HL-60 (cell line): ENCODE measurements around the gene CCER1.

ENCODE experiments used
- DNase-seq, 2 experiments: peaks; one replicate each; pipeline ENCODE4 v3.0.0-alpha.2; 2010 to 2020; ENCODE audit warnings: low read depth in 1 of 2, low spot score in 1 of 2
- H3K27ac ChIP-seq: fragments of 250-450 bp; sonication (Bioruptor Pico); replicated peaks from 2 replicates; pipeline ENCODE4 v1.5.1; 2020; ENCODE audit warnings: mild to moderate bottlenecking, moderate library complexity
- H3K27me3 ChIP-seq: fragments of 250-450 bp; sonication (Bioruptor Pico); 2 replicates; pipeline ENCODE4 v1.5.1; 2021; ENCODE audit warnings: mild to moderate bottlenecking, moderate library complexity; ENCODE audit not compliant: insufficient read depth, poor library complexity, severe bottlenecking
- H3K4me3 ChIP-seq: replicated peaks from 2 replicates; pipeline ENCODE4 v1.5.1; 2011; ENCODE audit warnings: mild to moderate bottlenecking, control low read depth, low read length; ENCODE audit not compliant: insufficient read depth
- CTCF ChIP-seq: IDR thresholded peaks from one replicate; pipeline ENCODE4 v1.5.1; 2011; ENCODE audit warnings: low read length, control low read depth, inconsistent platforms; ENCODE audit not compliant: insufficient read depth
- GABPA ChIP-seq: IDR thresholded peaks from 2 replicates; pipeline ENCODE4 v1.6.1; 2012; ENCODE audit warnings: low read depth
- POLR2AphosphoS5 ChIP-seq: IDR thresholded peaks from 2 replicates; pipeline ENCODE4 v1.6.1; 2012; ENCODE audit warnings: low read depth
- REST ChIP-seq: IDR thresholded peaks from 2 replicates; pipeline ENCODE4 v1.6.1; 2012; ENCODE audit warnings: low read depth; ENCODE audit not compliant: insufficient replicate concordance
- SPI1 ChIP-seq: IDR thresholded peaks from 2 replicates; pipeline ENCODE4 v1.6.1; 2012; ENCODE audit warnings: low read depth, mild to moderate bottlenecking, borderline replicate concordance

Gene CCER1

DNA sequence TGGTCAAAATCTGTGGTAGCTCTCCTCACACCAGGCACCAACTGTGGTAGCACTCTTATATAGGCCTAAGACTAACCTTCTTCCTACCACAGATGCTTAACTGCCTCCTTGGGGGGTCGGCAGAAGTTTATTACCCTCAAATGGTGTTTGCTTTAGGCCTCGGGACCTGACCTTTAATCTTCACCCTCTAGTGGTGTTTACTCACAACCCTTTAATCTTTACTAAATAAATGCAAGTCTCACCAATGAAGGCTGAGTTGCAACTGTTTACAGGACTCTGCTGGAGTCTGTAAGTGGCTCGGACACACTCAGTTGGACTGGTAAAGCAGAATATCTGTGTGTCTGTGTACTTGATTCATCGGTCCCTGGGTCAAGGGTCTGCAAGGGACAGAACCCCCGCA is 29.4 kb downstream of the CCER1 start:
- Histone ChIP-seq H3K4me3 (no peak overlapping the region), H3K27ac (no peak overlapping the region), H3K27me3 (no peaks in the 10 kb centered on the region)
- no peak for TF ChIP-seq GABPA
- no peak for TF ChIP-seq SPI1
- no peak for TF ChIP-seq CTCF
- no peak for TF ChIP-seq POLR2AphosphoS5
- no peak for TF ChIP-seq REST
- DNase-seq, result no peak

DNA sequence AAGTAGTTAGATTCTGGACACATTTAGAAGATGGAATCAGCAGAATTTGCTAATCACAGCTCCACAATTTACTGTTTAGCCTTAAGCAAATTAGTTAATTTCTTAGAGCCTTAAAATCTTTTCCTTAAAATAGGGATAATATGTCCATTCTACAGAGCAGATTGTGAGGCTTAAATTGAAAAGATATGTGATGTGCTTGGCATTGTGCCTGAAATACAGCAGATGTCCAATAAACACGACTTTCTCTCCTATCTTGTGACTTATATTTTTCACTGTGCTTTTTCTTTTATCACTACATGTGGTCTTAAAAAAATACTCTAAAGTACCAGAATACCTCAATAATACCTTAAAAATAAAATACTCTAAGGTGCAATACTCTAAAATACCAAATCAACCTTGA is 30.6 kb downstream of the CCER1 start:
- no peak for TF ChIP-seq CTCF
- no peak for TF ChIP-seq GABPA
- TF ChIP-seq REST, result no peak
- no peak overlapping the region for H3K4me3 ChIP-seq
- H3K27me3 ChIP-seq, result no peaks in the 10 kb centered on the region
- H3K27ac ChIP-seq, result no peak overlapping the region
- no peak for DNase-seq

DNA sequence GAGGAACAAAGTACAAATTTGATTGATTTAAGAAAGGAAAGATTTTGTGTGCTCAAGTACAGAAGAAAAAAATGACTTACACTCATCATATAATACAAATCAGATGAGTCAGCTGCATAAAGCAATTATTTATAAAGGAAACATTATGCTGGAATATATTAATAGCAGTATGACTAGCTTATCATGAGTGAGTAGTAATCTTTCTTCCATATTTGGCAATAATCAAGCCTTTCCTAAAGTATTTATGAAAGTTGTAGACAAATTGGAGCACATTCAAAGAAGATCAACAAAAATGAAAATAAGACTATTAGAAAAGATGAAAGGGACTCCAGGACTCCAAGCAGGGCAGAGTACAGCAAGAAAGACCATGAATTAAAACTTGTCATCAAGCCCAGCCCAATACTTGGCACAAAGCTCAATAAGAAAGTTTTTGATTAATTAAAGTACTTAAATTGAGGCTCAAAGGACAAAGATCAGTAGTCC is 32.8 kb downstream of the CCER1 start:
- no peak for DNase-seq

More for the DNA sequence above, 32.8 kb downstream of the CCER1 start:
- no peak overlapping the region for H3K4me3 ChIP-seq
- no peak for TF ChIP-seq REST
- H3K27ac ChIP-seq, result no peak overlapping the region
- no peaks in the 10 kb centered on the region for H3K27me3 ChIP-seq
